GM19463 (cell line): ENCODE measurements around the gene IPMK.
"Not testable (repeated sequence)": the region's sequence is repeated elsewhere in the genome, so short reads cannot be mapped to it uniquely, and the experiment has no call there.

Experiments used
- ATAC-seq: cut with Tn5 transposase; IDR thresholded peaks from one replicate; pipeline ENCODE4 v1.9.1; 2021; ENCODE audit warnings: mild to moderate bottlenecking, moderate library complexity; ENCODE audit not compliant: unreplicated experiment

IPMK gene

GRCh38 chr10:58158806-58159205, 108.9 kb downstream of the IPMK start:
- ATAC-seq, result no peak

DNA sequence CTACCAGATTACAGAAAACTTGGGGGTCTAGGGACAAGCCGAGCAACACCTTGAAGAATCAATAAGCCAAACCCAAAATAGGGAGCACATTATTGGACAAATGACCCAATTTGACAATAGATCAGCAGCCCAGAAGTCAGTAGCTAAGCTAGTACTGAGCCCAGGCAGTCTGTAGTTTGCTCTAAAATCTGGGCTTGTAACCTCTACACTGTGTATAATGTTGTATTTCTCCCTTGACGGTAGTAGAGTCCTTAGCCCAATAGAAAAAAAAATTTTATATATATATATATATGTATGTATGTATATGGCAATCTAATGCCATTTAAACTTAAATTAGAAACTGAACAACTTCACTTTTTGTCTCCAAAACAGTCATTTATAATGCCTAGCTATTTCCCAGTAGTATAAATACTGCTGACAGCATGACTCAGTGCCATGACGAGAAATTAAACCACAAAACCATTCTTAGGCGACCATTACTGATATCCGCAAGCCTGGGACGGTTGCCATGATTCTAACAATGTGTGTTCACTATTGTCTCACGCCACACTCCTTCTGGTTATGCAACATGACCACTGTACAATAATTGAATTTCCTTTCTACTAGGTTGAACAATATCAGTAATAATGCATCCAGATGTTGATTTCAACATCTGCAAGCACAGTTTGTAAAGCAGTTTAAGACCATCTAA, 110.5 kb downstream of the IPMK start:
- ATAC-seq, result no peak

DNA sequence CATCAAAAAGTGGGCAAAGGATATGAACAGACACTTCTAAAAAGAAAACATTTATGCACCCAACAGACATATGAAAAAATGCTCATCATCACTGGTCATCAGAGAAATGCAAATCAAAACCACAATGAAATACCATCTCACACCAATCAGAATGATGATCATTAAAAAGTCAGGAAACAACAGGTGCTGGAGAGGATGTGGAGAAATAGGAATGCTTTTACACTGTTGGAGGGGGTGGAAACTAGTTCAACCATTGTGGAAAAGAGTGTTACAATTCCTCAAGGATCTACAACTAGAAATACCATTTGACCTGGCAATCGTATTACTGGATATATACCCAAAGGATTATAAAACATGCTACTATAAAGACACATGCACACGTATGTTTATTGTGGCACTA, 111.8 kb downstream of the IPMK start:
- not testable (repeated sequence) for ATAC-seq

DNA sequence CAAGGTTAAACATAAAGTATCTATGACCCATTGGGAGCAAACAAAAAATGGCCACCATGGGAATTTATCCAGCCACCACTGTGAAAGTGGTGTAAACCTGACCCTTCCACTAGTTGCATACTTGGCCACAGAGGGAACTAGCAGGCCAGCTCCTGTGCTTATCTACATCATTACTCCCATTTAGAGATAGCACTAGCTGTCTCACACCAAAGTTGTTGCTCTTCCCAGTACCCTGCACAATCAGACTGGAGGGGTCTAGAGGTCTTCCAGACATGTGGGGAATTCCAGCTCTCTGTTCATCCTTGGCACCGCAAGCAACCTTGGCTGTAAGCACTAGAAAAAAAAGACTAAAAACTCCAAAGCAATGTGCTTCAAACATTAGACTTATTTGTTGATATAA, 113.9 kb downstream of the IPMK start:
- no peak for ATAC-seq

DNA sequence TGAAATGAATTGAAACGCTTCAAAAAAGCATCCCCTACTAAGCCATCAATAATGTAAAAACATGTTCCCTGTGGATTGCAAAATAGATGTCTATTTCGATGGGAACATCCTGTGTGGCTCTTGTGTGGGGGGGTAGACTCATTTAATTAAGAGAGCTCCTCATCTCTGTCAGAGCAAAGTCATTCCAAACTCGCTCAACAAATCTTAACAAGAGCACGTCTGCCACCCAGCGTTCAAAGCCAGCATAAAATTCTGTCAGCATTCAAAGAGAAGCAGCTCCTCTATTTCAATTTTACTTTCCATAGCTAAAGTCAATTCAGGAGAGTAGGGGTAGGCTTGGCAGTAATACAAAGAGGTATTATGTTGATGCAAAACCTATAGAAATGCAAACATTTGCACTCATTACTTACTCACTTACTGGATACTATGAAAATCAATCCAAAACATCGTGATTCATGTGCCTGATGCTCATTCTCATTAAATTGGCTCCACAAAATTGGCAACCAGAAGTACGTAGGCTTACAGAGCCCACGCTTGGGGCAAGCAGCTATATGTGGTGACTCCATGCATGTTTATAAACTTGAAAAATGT, 114.9 kb downstream of the IPMK start:
- ATAC-seq, result no peak

DNA sequence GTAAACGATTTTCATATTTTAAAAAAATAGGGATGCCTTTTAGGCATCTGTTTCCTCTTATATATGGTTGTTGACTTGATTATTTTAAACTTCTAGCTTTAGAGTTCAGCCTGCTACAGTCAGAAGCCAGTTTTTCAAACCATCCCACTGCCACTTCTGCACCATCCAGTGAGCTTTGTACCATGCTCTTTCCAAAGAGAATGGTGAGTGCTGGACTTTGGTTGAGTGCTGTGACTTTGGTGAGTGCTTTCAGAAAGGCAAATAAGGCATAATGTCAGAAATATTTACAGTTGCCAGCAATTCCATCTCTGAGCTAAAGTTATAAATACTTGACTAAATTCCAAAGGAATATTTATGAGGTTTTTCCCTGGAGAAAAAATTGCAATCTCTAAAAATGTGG, 117.4 kb downstream of the IPMK start:
- ATAC-seq, result no peak

DNA sequence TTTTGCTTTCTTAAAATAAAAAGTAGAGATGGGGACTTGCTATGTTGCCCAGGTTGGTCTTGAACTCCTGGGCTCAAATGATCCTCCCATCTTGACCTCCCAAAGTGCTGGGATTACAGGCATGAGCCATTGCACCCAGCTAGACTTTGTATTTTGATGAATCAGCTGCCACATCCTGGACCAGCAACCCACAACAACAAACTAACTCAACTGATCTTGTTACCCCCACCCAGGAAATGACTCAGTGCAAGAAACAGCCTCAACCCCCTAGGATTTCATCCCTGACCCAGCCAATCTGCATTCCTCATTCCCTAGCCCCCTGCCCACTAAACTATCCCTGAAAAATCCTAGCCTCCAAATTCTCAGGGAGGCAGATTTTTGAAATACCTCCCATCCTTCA, 123.8 kb downstream of the IPMK start:
- ATAC-seq, result no peak
